GM23248 (cell line): ENCODE measurements around the gene MED25. TPM values are rescaled to one million over a fixed set of nuclear protein-coding genes. Genes with fewer than 3 reads are reported as not detected.

ENCODE experiments used
- DNase-seq: peaks from one replicate; pipeline ENCODE4 v3.0.0-alpha.2; 2015
- H2AFZ ChIP-seq: fragments of 200-600 bp; sonication (generic); 2 replicates; pipeline ENCODE4 v1.6.1; 2016; ENCODE audit warnings: antibody characterized with exemption
- H3F3A ChIP-seq: fragments of 200-600 bp; sonication (generic); 2 replicates; pipeline ENCODE4 v1.6.1; 2016; ENCODE audit warnings: mild to moderate bottlenecking, antibody characterized with exemption, mixed run types; ENCODE audit not compliant: insufficient read depth
- H3K27ac ChIP-seq: fragments of 200-600 bp; sonication (generic); 2 replicates; pipeline ENCODE4 v1.5.1; 2016; ENCODE audit warnings: mild to moderate bottlenecking
- H3K27me3 ChIP-seq: fragments of 200-600 bp; sonication (generic); replicated peaks from 2 replicates; pipeline ENCODE4 v1.6.1; 2016; ENCODE audit warnings: mild to moderate bottlenecking; ENCODE audit not compliant: insufficient read depth
- H3K36me3 ChIP-seq: fragments of 200-600 bp; sonication (generic); 2 replicates; pipeline ENCODE4 v1.6.1; 2016; ENCODE audit warnings: low read depth, mild to moderate bottlenecking
- H3K4me1 ChIP-seq: fragments of 200-600 bp; sonication (generic); 2 replicates; pipeline ENCODE4 v1.6.1; 2016; ENCODE audit warnings: mild to moderate bottlenecking; ENCODE audit not compliant: insufficient read depth
- H3K4me2 ChIP-seq: fragments of 200-600 bp; sonication (generic); one replicate; pipeline ENCODE4 v1.6.1; 2016; ENCODE audit warnings: mild to moderate bottlenecking; ENCODE audit not compliant: unreplicated experiment
- H3K4me3 ChIP-seq: fragments of 200-600 bp; sonication (generic); 2 replicates; pipeline ENCODE4 v1.5.1; 2016; ENCODE audit warnings: mild to moderate bottlenecking
- H3K79me2 ChIP-seq: fragments of 200-600 bp; sonication (generic); 2 replicates; pipeline ENCODE4 v1.6.1; 2016; ENCODE audit warnings: mild to moderate bottlenecking; ENCODE audit not compliant: insufficient read depth
- H3K9ac ChIP-seq: fragments of 200-600 bp; sonication (generic); 2 replicates; pipeline ENCODE4 v1.6.1; 2016; ENCODE audit warnings: mild to moderate bottlenecking
- H3K9me2 ChIP-seq: fragments of 200-600 bp; sonication (generic); 2 replicates; pipeline ENCODE4 v1.6.1; 2016; ENCODE audit warnings: mixed run types, mild to moderate bottlenecking, moderate library complexity; ENCODE audit not compliant: insufficient read depth
- H3K9me3 ChIP-seq: fragments of 200-600 bp; sonication (generic); one replicate; pipeline ENCODE4 v1.6.1; 2017; ENCODE audit warnings: low read depth
- H4K20me1 ChIP-seq: fragments of 200-600 bp; sonication (generic); 2 replicates; pipeline ENCODE4 v1.6.0; 2016; ENCODE audit not compliant: insufficient read depth
- EZH2 ChIP-seq: fragments of 200-600 bp; sonication (generic); IDR thresholded peaks from 2 replicates; pipeline ENCODE4 v1.6.1; 2018; ENCODE audit warnings: antibody characterized with exemption, mild to moderate bottlenecking; ENCODE audit not compliant: insufficient read depth, poor library complexity, severe bottlenecking
- EZH2phosphoT487 ChIP-seq: fragments of 200-600 bp; sonication (generic); IDR thresholded peaks from 2 replicates; pipeline ENCODE4 v1.6.1; 2018; ENCODE audit warnings: antibody characterized with exemption, moderate library complexity, mild to moderate bottlenecking, low read depth; ENCODE audit not compliant: insufficient read depth
- WGBS, 2 experiments: methylation state at CpG; one replicate each; pipeline ENCODE4 v1.1.6; 2015 to 2017; ENCODE audit warnings: low lambda C conversion rate in 2 of 2, low coverage in 1 of 2; ENCODE audit errors: missing lambda C conversion rate in 2 of 2; 5-methylcytosine and 5-hydroxymethylcytosine counted together
- in situ Hi-C: fragments of 300-500 bp; cut with MboI; formaldehyde crosslinking; loops from 2 replicates; pipeline ENCODE4 v1.15.0; 2020
- polyA plus RNA-seq: library from polyadenylated mRNA; unstranded; fragments of >200 nt; fragmentation: Nextera tagmentation; extraction: Ambion mirVana; gene quantifications from 2 replicates; pipeline ENCODE4 v1.2.1, GENCODE V29; 2016
- total RNA-seq: library from RNA; depleted of rRNA; stranded (reverse); fragments of >200 nt; shearing (Covaris generic); gene quantifications from 2 replicates; pipeline ENCODE4 v1.2.3, GENCODE V29; 2014

MED25 gene
- total and polyA plus RNA-seq, 2 experiments from 2014 or later: 21.8 to 21.9 TPM

GRCh38 chr19:49863935-49864320 is 45.8 kb downstream of the MED25 start:
- Histone ChIP-seq H3K4me1 (peaks cover 14% of the 10 kb centered on the region), H4K20me1 (no peaks in the 10 kb centered on the region), H3K36me3 (peaks cover 9% of the 10 kb centered on the region; the same call in 1 of the 2 replicates), H3K9me3 (no peaks in the 10 kb centered on the region), H3K9me2 (no peaks in the 10 kb centered on the region), H3K79me2 (peaks cover 32% of the 10 kb centered on the region), H3K27ac (no peak overlapping the region), H3K27me3 (no peaks in the 10 kb centered on the region), H3K9ac (no peak overlapping the region), H3K4me3 (no peak overlapping the region), H2AFZ (no peak overlapping the region), H3F3A (peaks cover 21% of the 10 kb centered on the region), H3K4me2 (no peak overlapping the region)
- DNase-seq: no peak
- WGBS, 2 experiments: 88 to 92% methylated on average over 17 of the region's 17 CpGs
- in situ Hi-C loops: no loop called here
- TF ChIP-seq EZH2: no peak
- TF ChIP-seq EZH2phosphoT487: no peak

DNA sequence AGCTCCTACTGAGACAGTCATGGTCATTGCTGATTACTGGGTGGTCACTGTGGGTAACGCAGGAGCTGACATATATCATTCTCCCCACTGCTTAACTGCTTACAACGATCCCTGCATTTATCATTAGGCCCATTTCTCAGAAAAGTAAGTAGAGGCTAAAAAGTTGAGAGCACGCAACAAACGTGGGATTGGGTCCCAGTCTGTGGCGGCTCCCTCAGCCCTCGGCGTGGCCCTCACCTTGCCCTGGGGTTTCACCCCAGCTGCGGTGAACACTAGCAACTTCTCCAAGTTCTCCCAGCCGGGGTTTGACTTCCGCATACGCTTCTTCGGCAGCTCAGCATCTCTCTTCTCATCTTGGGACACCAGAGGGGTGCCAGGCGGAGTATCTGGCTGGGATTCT is 46.8 kb downstream of the MED25 start:
- peak overlapping the region; percentile 98 for H3K4me2 ChIP-seq
- no peaks in the 10 kb centered on the region for H4K20me1 ChIP-seq
- peaks cover 9% of the 10 kb centered on the region; the same call in 1 of the 2 replicates for H3K36me3 ChIP-seq
- H3K9ac ChIP-seq: no peak overlapping the region
- peaks cover 18% of the 10 kb centered on the region for H3F3A ChIP-seq
- no peak for DNase-seq
- in situ Hi-C loops: no loop called here
- H3K9me2 ChIP-seq: no peaks in the 10 kb centered on the region
- peaks cover 32% of the 10 kb centered on the region for H3K79me2 ChIP-seq
- no peak overlapping the region for H2AFZ ChIP-seq
- 83 to 85% methylated on average over 13 of the region's 13 CpGs for WGBS, 2 experiments
- H3K9me3 ChIP-seq: no peaks in the 10 kb centered on the region
- no peak overlapping the region for H3K27ac ChIP-seq
- TF ChIP-seq EZH2 (no peak), EZH2phosphoT487 (no peak)
- H3K4me1 ChIP-seq: peaks cover 14% of the 10 kb centered on the region; the same call in 1 of the 2 replicates
- H3K4me3 ChIP-seq: no peak overlapping the region
- no peaks in the 10 kb centered on the region for H3K27me3 ChIP-seq

DNA sequence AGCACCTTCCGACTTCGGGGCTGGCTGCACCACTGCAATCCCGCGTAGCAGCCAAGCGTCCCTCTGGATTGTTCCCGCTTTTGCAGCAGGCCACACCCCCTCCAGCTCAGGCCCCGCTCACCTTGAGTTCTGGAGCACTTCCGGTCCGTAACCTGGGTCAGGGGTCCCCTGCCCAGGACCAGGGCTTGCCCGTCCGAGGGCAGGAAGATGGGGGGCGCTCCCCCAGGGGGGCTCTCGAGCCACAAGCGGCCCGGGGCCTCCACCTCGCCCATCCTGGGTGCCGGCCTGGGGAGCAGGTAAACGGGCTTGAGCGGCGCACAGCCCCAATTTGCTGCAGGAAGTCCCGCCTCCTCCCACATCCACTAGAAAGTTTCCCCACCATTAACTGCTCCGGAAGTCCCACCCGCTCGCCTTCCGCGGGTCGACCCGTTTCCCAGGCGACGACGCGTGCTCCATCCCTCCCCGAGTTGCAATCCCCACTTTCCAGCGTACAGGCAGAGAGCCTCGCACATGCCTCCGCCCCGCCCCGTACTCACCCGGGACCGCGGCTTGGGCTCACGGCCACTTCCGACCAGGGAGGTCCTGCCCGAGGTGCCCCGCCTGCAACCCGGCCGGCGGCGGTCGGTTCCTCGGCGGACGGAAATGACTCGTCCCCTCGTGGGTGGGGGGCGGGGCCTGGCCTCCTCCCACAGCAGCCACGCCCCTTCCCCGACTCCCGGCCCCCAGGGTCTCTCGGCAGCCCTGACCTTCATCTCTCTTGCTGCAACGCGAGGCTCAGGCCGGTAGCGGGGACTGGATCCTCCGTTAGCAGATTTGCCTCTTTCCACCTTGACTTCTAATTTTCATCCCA is 49.1 kb downstream of the MED25 start, which contains the start of gene PNKP:
Gene PNKP (minus strand): TSS at position 644 of the 850 bp plus-strand sequence. CDS start 372 bp downstream, at position 272.
- WGBS, 2 experiments: 0 to 1% methylated on average over 54 to 55 of the region's 65 CpGs
- Histone ChIP-seq H3K4me1 (peaks cover 20% of the 10 kb centered on the region), H3F3A (peaks cover 24% of the 10 kb centered on the region), H3K36me3 (peaks cover 11% of the 10 kb centered on the region; the same call in 1 of the 2 replicates), H4K20me1 (no peaks in the 10 kb centered on the region), H3K9ac (peak within 1 kb of the TSS; percentile 82), H3K9me2 (no peaks in the 10 kb centered on the region), H3K79me2 (peaks cover 51% of the 10 kb centered on the region), H3K4me2 (peak within 1 kb of the TSS; percentile 98), H2AFZ (peak within 1 kb of the TSS; percentile 78), H3K4me3 (peak within 1 kb of the TSS; percentile 94), H3K9me3 (no peaks in the 10 kb centered on the region), H3K27me3 (no peaks in the 10 kb centered on the region), H3K27ac (peak within 1 kb of the TSS; percentile 92)
- DNase-seq: peak; percentile 95
- TF ChIP-seq EZH2 (no peak), EZH2phosphoT487 (no peak)
- in situ Hi-C loops: no loop called here

DNA sequence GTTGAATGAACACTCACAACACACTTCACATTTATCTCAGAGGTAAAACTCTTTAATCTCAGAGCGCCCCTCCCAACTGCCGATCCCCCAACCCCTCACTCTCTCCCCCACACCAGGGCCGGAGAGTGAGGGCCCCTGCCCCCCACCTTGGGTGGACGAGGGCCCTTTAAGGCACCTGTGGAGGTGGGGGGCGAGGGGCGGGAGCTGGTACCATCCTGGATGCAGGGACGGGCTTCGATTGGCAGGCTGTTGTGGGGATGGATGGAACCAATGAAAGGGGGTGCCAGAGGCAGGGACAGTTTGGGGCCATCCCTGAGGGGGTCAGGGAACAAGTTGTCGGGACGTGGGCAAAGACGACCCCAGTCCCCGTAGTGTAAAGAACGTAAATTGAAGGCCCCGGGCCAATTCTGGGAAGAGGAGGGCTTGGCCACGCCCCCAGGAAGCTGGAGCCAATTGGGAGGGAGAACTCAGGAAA is 51.0 kb downstream of the MED25 start:
- H3K27ac ChIP-seq: peak overlapping the region; percentile 36
- no peak for DNase-seq
- H3K4me3 ChIP-seq: peak overlapping the region; percentile 68
- H3F3A ChIP-seq: peaks cover 24% of the 10 kb centered on the region
- no peaks in the 10 kb centered on the region for H3K27me3 ChIP-seq
- no peaks in the 10 kb centered on the region for H4K20me1 ChIP-seq
- WGBS, 2 experiments: 0 to 2% methylated on average over 14 to 15 of the region's 15 CpGs
- peak overlapping the region; percentile 70 for H2AFZ ChIP-seq
- TF ChIP-seq EZH2phosphoT487 (no peak), EZH2 (no peak)
- H3K4me2 ChIP-seq: peak overlapping the region; percentile 73
- in situ Hi-C loops: no loop called here
- no peaks in the 10 kb centered on the region for H3K9me3 ChIP-seq
- no peaks in the 10 kb centered on the region for H3K9me2 ChIP-seq
- peaks cover 9% of the 10 kb centered on the region; the same call in 1 of the 2 replicates for H3K36me3 ChIP-seq
- peak overlapping the region; percentile 43; the same call in 1 of the 2 replicates for H3K9ac ChIP-seq
- peaks cover 20% of the 10 kb centered on the region for H3K4me1 ChIP-seq
- H3K79me2 ChIP-seq: peaks cover 55% of the 10 kb centered on the region
